T-helper 2 cell (primary cell): ENCODE results near the gene CARD19.
"Not testable (repeated sequence)": the region's sequence is repeated elsewhere in the genome, so short reads cannot be mapped to it uniquely, and the experiment has no call there.

Source experiments
- DNase-seq, 5 experiments: peaks; one replicate each; pipeline versions ENCODE4 v3.0.0 to v3.0.0-alpha.2; 2012 to 2022

The CARD19 gene

GRCh38 chr9:93089024-93089423 is 7.0 kb upstream of the CARD19 start:
- DNase-seq, result no peak

GRCh38 chr9:93089481-93089991 is 6.5 kb upstream of the CARD19 start:
- no peak for DNase-seq

- DNase-seq, result no peak
Measured at GRCh38 chr9:93090091-93090655, 5.8 kb upstream of the CARD19 start.

- no peak for DNase-seq
Measured at GRCh38 chr9:93091056-93091452, 5.0 kb upstream of the CARD19 start.

- peak in 2 of 5 experiments; percentile 35 to 83 for DNase-seq
Measured at GRCh38 chr9:93091453-93092081, 4.5 kb upstream of the CARD19 start.

- no peak for DNase-seq
Measured at GRCh38 chr9:93092251-93092991, 3.6 kb upstream of the CARD19 start.

- DNase-seq, result peak in 1 of 5 experiments; percentile 59
Measured at GRCh38 chr9:93093127-93093876, 2.7 kb upstream of the CARD19 start.

GRCh38 chr9:93093877-93094657 is 1.9 kb upstream of the CARD19 start:
- no peak for DNase-seq

GRCh38 chr9:93094658-93095204 is 1.3 kb upstream of the CARD19 start:
- DNase-seq, result peak in 1 of 5 experiments; percentile 35

- peak; percentile 98 to 100 (median 100) for DNase-seq
Measured at GRCh38 chr9:93095205-93096130, 549 bp upstream of the CARD19 start.

GRCh38 chr9:93096811-93097382 is 880 bp downstream of the CARD19 start:
- DNase-seq, result no peak

- DNase-seq, result no peak
Measured at GRCh38 chr9:93097511-93098201, 1.6 kb downstream of the CARD19 start.

GRCh38 chr9:93098236-93098946 is 2.4 kb downstream of the CARD19 start:
- peak in 3 of 5 experiments; percentile 33 to 72 (median 43) for DNase-seq

GRCh38 chr9:93099551-93100275 is 3.7 kb downstream of the CARD19 start:
- DNase-seq, result no peak

GRCh38 chr9:93100276-93100636 is 4.2 kb downstream of the CARD19 start:
- no peak for DNase-seq

GRCh38 chr9:93101086-93101485 is 5.1 kb downstream of the CARD19 start:
- DNase-seq, result not testable (repeated sequence)

- no peak for DNase-seq
Measured at GRCh38 chr9:93105620-93106019, 9.6 kb downstream of the CARD19 start.

- DNase-seq, result no peak
Measured at GRCh38 chr9:93107151-93107824, 11.3 kb downstream of the CARD19 start.
